GM19372 (cell line): Measurements from ENCODE around the gene SLC30A10.
"Not testable (repeated sequence)": the region's sequence is repeated elsewhere in the genome, so short reads cannot be mapped to it uniquely, and the experiment has no call there.

Experiments used
- ATAC-seq: cut with Tn5 transposase; IDR thresholded peaks from one replicate; pipeline ENCODE4 v1.9.1; 2021; ENCODE audit warnings: mild to moderate bottlenecking, low read depth, moderate library complexity; ENCODE audit not compliant: unreplicated experiment

Gene SLC30A10

DNA sequence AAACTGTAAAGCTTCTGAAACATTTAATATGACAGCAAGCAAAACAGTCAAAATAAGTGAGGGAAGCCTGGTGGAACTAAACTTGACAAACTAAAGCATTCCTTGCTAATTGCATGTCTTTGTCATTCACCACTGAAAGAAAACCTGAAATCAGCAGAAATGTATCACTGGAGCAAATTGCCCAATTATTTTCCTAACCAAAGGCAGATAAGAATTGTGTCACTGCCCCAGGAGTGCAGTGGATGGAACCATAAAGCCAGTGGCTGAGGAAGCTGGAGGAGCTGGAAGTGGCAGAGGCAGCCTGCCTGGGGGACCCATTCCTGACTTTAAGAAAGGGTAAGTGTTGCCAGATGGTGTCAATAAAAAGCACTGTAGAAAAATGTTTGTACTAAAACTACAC lies 2.7 kb upstream of the SLC30A10 start:
- ATAC-seq = no peak

DNA sequence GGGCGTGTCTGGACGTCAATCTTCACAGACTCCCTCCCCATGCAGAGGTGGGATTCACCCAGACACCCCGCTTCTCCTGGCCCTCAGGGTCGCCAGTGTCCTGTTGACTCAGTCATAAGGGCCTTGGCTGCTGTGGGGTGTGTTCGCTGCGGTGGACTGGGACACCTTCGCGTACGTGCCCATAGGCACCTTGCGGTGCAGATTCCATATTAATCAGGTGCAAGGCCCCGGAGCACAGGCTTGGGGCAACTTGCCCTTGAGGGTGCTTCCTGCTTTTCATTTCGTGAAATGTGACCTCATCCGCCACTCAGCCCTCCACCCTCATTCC lies 398 bp upstream of the SLC30A10 start:
- ATAC-seq = no peak

DNA sequence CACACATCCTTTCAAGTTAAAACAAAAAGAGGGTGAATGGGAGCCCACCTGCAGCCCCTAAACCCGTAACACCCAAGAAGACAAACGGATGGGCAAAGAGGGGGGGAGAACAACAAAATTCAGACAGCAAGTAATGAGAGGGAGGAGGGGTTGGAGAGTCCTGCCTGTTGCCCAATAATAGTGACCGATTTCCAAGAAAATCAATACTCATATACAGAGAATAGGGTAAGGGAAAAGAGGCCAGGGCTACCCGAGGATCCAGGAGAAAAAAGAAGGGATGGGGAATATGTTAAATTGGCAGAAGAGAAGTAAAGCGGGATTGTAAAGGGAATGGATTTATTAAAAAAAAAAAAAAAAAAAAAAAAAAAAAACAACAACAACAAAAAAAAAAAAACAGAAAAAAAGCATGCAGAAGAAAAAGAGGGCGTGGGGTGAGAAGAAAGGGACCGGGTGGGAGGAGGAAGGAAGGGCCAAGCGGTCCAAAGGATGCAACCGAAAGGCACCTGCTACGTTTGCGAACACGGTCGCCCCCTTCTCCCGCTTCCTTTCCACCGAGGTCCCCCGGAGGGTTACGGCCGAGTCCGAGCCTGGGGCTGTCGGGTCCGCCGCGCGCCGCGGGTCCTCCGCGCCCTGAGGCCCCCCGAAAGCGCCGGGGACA lies 930 bp downstream of the SLC30A10 start:
- no peak for ATAC-seq

DNA sequence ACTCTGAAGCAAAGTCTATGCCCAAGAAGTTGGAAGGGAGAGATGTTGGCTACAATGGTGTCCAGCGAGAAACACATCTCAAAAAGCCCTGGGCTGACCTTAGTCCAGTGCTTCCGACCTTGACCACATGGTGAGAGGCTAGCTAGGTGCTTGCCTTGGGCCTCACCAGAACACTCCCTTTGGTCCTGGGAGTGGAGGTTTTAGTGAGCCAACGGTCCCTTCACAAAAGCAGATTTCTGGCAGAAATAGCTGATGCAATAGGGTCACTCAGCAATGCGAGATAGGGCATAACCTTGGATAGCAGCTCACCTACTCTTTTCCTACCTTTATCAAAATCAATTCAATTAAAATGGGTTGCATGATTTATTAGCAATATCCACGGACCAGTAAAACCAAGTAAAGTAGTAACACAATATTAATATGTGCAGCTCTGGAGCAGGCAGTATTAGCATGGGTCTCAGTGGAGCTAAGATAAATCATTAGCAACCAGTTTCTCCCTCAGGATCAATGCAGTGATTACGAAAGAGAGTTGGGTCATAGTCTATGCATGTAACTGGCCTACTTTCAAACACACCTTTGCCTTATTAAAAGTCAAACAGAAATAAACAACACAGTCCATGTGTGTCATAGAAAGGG lies 1.9 kb downstream of the SLC30A10 start:
- ATAC-seq = no peak

DNA sequence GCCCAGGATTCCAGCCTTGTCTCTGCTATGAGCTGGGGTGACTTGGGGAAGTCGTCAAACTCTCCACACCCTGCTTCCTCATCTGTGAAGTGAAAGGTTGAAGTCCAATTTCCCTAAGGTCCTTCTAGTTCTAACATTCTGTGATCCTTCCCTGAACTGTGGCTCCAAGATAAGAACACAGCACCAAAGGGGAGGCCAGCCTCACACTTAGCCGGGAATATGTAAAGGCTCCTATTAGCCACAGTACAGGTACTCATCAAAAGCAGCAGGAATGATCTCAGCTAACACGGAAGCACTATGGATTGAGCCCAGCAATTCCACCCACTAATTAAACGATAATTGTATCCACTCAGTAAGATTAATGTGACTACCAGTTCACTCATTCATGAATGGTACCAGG lies 4.0 kb downstream of the SLC30A10 start:
- no peak for ATAC-seq

DNA sequence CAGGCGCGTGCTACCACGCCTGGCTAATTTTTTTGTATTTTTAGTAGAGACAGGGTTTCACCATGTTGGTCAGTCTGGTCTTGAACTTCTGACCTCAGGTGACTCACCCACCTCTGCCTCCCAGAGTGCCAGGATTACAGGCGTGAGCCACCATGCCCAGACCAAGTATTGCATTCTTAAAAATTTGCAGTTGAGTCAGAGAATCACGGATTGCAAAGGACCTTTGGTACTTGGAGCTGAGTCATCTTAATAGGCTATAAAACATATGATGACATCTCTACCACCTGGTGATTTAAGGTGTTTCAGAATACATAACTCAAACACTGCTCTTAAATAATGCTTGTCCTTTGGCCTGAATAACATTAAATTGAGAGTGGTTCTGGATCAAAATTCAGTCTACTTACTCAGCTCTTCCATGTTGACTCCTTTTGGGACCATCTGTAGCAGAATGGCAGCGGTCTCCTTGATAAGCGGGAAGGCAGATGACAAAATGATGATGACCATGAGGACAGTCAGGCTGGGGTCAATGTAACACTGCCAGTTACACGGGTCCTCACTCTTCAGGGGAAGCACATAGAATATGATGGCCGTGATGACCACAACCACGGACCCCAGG lies 10.4 kb downstream of the SLC30A10 start:
- ATAC-seq = no peak

DNA sequence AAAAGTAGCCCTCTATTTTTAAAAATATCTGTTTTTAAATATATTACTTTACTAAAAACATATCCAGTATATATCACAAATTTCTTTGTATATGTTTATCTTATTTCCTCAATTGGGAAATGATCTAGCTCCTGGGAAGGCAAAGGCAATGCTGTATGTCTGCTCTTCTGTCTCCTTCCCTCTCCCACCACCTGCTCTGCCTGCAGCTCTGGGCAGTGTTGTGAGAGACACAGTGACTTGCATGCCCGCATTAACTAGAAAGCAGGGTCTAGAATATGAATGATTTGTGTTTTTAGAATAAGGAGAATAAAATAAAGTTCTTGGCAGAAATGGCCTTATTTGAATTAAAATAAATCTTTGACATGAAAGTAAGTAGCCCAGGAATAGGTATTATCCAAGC lies 11.1 kb downstream of the SLC30A10 start:
- no peak for ATAC-seq

DNA sequence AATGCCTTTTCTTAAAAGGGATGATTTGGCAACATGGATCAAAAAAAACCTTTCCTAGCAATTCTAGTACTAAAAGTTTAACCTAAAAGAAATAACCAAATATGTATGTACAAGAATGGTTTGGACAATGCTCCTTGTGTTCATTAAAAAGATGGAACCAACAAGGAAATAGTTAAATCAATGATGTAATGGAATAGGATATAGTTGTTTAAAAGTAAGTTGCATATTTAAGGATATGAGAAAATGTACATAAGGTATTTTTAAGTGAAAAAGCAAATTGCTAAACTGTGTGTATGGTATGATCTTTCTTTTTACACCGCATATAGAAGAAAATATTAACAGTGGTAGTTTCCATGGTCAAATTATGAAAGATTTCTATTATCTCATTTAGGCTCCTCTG lies 12.1 kb downstream of the SLC30A10 start:
- ATAC-seq = no peak

DNA sequence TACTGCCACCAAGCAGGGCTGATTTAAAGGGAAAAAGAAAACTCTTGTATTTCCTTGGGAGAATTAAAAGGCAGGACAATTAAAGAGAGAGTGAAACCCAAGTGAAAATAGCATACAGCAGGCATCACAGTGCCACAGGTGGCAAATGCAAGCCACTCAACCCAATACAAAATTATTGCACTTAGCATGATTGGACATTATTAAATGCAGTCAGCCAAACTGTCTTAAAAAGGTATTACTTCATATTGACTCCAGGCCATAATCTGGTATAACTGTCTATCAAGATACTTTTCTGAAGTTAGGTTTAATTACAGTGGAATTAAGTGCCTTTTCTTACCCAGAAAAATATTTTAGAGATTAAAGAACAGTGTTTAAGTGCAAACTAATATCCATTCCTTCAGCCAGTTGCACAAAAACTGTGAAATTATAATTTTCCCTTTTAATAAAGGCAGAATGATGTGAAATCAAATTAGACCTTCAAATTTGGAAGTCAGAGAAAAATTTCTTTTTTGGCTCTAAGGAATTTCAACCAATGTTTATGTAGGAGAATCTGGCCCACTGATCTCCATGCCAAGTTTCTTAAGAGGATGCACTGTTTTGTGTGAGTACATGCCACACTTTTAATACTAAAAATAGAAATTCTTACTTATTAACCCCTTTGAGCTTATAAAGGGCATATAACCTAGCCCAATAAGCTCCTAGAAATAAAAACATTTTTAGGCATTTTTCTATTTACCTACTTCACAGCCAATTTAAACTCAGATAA lies 15.2 kb downstream of the SLC30A10 start:
- ATAC-seq = no peak

DNA sequence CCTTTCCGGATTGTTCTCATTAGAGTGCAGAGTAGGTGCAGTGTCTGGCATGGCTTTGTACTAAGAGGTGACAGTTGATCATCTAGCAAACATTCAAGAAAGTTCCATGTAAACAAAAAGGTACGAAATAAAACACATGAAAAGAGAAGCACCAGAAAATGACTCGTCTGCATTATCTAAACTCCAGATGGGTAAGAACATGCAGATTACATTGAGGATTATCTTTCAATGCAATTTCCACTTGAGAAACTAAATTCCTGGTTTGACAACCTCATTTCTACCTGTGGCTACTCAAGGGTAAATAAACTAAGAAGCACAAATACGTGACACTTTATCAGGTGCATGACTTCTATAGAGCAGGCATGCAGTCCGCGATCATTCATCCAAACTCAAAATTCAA lies 17.6 kb downstream of the SLC30A10 start:
- ATAC-seq = no peak

DNA sequence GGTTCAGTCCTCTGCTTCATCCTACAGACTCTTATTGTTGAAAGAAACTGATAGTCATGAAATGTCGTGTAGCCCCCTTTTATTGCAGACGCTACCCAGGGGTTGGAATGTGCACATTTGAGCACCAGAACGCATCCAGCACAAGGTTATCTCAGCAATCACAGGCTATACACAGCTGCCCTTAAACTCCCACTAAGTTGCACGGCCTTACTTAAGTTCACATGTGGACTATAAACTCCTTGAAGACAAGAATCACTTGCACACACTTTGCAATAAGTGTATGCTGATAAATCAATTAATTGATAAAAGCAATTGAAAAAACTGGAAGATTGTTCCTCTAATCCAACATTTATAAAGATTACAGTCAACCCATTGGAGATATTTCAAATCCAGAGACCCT lies 18.9 kb downstream of the SLC30A10 start:
- no peak for ATAC-seq

DNA sequence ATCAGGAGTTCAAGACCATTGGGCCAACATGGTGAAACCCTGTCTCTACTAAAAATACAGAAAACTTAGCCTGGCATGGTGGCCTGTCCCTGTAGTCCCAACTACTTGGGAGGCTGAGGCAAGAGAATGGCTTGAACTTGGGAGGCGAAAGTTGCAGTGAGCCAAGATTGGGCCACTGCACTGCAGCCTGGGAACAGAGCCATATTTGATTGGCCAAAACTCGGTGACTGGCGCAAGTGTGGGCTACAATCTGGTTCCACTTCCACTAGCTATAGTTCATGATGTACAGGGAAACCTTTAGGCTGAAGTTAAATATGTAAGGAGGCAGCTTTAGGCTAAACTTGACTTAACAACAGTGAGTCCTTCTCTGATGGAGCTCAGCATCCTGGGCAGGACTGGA lies 20.2 kb downstream of the SLC30A10 start:
- no peak for ATAC-seq

DNA sequence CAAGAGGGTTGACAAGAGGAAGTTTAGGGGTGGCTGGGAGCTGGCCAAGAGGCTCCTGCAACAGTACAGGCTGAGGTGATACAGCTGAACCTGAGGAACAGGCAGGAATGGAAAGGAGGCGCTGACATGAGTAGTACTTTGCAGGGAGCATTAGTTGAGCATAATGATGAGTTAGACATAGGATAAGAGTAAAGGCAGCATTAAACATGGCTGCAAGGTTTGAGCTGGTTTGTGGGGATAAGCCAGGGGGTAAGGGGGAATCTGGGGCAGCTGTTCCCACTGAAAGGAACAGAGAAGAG lies 20.6 kb downstream of the SLC30A10 start:
- ATAC-seq = no peak

DNA sequence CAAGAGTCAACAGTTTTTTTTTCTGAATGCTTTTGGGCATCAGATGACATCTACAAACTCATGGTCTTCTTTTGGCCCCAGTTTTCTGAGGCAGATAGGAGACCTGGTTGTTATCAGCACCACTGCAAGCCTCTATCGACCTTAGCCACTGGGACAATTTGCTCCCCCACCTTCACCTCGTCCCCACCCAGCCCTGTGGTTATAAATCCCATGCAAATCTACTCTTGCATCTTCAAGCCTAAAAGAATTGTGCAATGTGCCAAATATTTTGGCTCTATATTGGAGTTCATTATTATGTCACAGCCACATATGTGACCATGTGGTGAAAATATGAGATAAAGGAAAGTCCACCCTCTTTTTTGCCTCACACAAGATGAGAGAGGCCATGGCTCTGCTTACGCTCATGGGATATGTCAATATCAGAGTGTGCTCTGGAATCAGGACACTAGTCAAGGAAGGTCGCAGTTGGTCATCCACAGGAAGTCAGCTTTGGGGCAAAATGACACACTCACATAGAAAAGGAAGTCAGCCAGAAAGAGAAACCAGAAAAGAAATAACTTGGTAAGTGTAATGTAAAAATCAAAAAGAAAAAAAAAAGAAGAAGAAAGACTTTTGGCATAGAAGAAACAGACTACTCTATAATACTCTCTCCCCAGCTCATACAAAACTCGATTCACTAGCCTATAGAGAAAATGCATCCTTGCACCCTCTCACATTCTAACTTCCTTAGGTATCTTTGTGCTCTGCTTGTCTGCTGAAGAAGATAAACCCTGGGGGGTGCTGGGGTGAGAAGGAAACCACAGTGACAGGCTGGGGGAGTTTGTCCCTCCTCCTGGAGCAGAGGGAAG lies 21.2 kb downstream of the SLC30A10 start:
- no peak for ATAC-seq

DNA sequence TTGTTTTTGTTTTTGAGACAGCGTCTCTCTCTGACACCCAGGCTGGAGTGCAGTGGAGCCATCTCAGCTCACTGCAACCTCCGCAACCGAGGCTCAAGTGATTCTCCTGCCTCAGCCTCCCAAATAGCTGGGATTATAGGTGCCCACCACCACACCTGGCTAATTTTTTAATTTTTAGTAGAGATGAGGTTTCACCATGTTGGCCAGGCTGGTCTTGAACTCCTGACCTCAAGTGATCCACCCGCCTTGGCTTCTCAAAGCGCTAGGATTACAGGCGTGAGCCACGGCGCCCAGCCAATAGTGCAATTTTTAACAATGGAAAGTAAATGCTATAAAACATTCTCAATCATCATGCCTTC lies 21.8 kb downstream of the SLC30A10 start:
- not testable (repeated sequence) for ATAC-seq

DNA sequence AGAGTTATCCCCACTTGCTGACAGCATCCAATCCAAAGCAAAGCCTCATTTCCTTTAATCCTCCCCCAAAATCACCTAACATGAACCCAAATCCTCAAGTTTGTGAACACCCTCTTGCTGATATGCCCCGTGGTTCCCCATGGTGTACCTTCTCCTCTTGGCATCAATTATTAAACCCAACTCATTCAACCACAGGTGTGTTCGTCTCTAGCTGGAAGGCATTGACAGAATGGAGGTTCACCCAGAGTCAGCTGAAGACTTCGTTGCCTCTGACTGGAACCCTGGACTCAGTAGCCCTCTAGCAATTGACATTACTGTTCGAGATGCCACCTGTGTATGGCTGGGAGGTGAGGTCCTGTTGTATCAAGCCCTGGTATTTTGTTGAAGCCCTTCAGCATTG lies 22.8 kb downstream of the SLC30A10 start:
- ATAC-seq = no peak

DNA sequence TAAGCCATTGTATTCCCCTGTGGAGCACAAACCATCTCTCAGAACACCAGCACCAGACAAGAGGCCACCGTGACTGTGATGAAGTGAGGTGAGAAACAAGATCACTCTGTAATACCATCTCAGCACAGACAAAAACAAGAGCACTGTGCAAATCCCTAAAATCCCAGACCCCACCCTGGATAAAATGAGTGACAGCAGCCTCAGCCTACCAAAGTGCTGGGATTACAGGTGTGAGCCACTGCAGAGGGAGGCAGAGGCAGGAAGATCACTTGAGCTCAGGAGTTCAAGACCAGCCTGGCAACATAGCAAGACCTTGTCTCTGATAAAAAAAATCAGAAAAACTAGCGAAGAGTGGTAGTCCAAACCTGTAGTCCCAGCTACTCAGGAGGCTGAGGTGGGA lies 23.4 kb downstream of the SLC30A10 start:
- no peak for ATAC-seq

DNA sequence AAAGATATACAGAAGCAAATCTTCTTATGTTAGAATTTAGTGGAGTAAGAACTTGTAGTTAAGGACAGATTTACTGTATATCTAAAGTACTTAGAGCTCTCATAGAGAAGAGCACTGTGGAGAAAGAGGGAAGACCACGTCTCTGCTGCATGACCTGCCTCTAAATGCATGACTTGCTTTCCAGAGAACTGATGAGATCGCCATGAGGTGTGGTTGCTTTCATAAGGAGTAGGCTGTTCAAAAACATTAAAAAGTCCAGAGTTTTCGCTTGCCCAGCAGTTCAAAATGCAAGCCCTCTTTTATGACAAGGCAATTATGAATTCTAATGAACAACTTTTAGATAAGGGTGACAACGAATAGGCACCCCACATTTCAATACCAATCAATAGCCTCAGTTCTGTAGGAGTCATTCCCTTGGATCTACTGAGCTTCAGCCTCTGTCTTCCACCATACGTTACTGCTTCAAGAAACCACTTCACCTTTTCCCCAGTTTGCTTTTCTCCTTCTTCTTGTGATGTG lies 24.9 kb downstream of the SLC30A10 start:
- no peak for ATAC-seq

DNA sequence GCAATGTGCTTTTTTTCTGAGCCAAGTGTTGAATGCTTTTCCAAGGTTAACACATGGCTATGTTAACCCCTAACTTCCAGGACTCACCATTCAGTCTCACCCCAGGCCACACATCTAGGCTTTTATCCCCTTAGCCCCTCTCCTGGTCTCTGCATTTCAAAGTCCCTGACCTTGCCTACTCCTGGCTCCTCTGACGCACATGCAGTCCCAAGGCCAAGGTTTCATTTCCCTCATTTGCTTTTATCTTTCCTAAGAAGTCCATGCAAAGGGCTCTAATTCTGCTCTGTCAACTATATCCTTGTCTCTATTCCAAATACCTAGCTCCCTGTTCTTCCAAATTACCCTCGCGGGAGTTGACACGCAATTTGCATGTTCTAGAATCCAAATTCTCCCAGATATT lies 25.4 kb downstream of the SLC30A10 start:
- no peak for ATAC-seq

DNA sequence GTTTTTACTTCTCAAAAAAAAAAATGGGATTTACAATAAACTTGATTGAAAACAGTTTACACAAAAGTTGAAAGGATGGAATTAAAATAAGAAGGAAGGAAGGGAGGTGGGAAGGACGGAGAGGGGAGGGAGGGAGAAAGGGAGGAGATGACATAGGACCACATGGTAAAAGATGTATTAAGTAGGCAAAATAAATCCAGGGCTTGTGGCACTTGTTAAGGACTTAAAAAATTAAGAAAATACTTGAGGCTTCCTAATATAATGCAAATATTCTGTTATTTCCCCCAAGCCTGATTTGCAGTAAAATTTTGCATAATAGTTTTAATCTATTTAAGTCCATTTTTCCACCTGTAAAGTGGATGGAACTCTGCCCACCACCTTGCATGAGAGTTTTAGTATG lies 27.5 kb downstream of the SLC30A10 start:
- ATAC-seq = no peak

DNA sequence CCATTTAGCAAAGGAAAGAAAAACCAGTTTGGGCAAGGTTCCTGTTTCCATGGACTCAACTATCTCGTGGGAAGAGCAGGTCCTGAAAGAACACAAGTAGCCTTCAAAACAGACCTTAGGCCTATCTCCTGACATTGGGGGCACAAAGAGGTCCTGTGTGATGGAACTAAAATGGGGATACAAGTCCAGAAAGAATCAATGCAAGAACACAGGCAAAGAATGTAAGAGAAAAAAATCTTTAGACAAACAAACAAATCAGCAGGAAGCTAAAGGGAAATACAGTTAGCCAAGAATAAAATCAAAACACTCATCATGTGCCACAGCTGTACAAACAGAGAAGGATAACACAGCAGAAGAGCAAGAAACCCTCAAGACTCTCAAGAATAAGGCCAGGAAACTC lies 28.2 kb downstream of the SLC30A10 start:
- no peak for ATAC-seq
